Prostate gland (tissue), 2 donors: ENCODE data around the gene SV2B. TPM values are rescaled to one million over a fixed set of nuclear protein-coding genes. Genes with fewer than 3 reads are reported as not detected.
A peak's percentile ranks its signal among the peaks of the same experiment; 100 is the strongest.

Source experiments
- DNase-seq: peaks from one replicate; pipeline ENCODE4 v3.0.0-alpha.2; 2019; ENCODE audit warnings: low spot score
- H3K27ac ChIP-seq, 2 donors: fragments of 200-600 bp; sonication (generic); 2 replicates each; pipeline ENCODE4 v1.5.1; 2017 to 2019
- H3K27me3 ChIP-seq: fragments of 200-600 bp; sonication (generic); replicated peaks from 2 replicates; pipeline ENCODE4 v1.5.1; 2019; ENCODE audit not compliant: insufficient read depth
- H3K36me3 ChIP-seq, 2 donors: fragments of 200-600 bp; sonication (generic); 1 replicate in 1 of 2; 2 replicates in 1 of 2; pipeline versions ENCODE4 v1.5.1 to v1.8.1; 2017 to 2019
- H3K4me1 ChIP-seq: fragments of 200-600 bp; sonication (generic); replicated peaks from 2 replicates; pipeline ENCODE4 v1.5.1; 2019
- H3K4me3 ChIP-seq, 2 donors: fragments of 200-600 bp; sonication (generic); 2 replicates each; pipeline ENCODE4 v1.5.1; 2017 to 2019
- H3K9me3 ChIP-seq: fragments of 200-600 bp; sonication (generic); 2 replicates; pipeline ENCODE4 v1.5.1; 2017
- POLR2A ChIP-seq: fragments of 450-650 bp; IDR thresholded peaks from one replicate; pipeline ENCODE4 v1.6.1; 2016; ENCODE audit warnings: antibody characterized with exemption, mild to moderate bottlenecking
- POLR2AphosphoS5 ChIP-seq: sonication (generic); formaldehyde crosslinking; IDR thresholded peaks from one replicate; pipeline ENCODE4 v1.6.1; 2017; ENCODE audit warnings: antibody characterized with exemption
- WGBS: methylation state at CpG from one replicate; pipeline ENCODE4 v1.1.5; 2018; 5-methylcytosine and 5-hydroxymethylcytosine counted together
- intact Hi-C: fragments of 100-400 bp; cut with DNase I; formaldehyde crosslinking; loops from one replicate; pipeline ENCODE4 v1.14.2; 2022
- total RNA-seq, 2 donors: library from RNA; depleted of rRNA; stranded (reverse); fragments of >200 nt; gene quantifications; one replicate each; pipeline ENCODE4 v1.1.0, GENCODE V29; 2016
- TF ChIP-seq, protein P1 (sequence below), 4 experiments: fragments of 200-600 bp in 2 of 4; fragments of 450-650 bp in 2 of 4; sonication (generic) in 2 of 4; IDR thresholded peaks; 1 replicate in 3 of 4; 2 replicates in 1 of 4; pipeline ENCODE4 v1.5.1; 2016 to 2019; ENCODE audit warnings: antibody characterized with exemption in 4 of 4, mild to moderate bottlenecking in 2 of 4, moderate library complexity in 2 of 4

The SV2B gene, protein sequence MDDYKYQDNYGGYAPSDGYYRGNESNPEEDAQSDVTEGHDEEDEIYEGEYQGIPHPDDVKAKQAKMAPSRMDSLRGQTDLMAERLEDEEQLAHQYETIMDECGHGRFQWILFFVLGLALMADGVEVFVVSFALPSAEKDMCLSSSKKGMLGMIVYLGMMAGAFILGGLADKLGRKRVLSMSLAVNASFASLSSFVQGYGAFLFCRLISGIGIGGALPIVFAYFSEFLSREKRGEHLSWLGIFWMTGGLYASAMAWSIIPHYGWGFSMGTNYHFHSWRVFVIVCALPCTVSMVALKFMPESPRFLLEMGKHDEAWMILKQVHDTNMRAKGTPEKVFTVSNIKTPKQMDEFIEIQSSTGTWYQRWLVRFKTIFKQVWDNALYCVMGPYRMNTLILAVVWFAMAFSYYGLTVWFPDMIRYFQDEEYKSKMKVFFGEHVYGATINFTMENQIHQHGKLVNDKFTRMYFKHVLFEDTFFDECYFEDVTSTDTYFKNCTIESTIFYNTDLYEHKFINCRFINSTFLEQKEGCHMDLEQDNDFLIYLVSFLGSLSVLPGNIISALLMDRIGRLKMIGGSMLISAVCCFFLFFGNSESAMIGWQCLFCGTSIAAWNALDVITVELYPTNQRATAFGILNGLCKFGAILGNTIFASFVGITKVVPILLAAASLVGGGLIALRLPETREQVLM
- total RNA-seq, result 1 to 10 TPM; 2.3 to 5.4 TPM

DNA sequence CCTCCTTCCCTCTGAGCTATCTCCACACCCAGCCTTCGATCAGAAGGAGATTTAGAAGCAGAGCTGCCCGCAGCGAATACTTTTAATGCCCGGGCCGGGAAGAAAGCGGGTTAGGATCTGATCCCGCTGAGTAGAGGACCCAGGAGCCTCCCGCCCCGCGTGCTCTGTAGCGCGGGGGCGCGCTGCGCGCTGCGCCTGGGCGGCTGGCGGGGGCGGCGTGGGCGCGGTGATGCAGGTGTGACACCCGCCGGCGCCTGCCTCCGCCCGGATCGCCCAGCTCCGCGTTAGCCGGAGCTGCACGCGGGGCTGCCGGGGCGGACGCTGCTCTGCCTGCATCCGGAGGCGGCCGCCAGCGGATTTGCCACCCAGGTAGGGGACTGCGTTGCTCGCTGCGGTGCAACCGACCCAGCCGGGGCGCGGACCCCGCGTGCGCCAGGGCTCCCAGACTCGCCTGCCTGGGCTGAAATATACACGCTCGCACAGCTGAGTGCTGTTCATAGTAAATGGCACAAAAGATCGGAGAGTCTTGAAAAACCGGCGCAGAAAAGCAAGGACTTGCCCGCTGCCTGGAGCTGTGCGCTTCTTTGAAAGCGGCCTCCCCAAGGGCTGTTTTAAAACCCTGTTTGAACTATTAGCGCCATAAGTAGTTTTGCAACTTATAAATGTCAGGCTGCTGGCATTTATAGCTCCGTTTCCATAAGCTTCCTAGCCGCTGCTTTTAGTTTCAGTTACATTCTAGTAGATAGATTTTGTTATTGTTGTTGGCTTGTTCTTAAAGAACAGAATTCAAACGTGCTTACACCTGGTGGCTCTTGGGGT is at the start of gene SV2B:
Gene SV2B, plus strand, starts transcription at position 263 of the 819 bp plus-strand sequence. CDS start 126,007 bp downstream, outside the sequence.
- peak within 1 kb of the TSS; percentile 27 to 36 for H3K4me3 ChIP-seq
- H3K27ac ChIP-seq, result no peak within 1 kb of the TSS
- no peaks in the 10 kb centered on the region for H3K9me3 ChIP-seq
- TF ChIP-seq POLR2AphosphoS5 (no peak), POLR2A (no peak)
- TF ChIP-seq, protein P1, sequence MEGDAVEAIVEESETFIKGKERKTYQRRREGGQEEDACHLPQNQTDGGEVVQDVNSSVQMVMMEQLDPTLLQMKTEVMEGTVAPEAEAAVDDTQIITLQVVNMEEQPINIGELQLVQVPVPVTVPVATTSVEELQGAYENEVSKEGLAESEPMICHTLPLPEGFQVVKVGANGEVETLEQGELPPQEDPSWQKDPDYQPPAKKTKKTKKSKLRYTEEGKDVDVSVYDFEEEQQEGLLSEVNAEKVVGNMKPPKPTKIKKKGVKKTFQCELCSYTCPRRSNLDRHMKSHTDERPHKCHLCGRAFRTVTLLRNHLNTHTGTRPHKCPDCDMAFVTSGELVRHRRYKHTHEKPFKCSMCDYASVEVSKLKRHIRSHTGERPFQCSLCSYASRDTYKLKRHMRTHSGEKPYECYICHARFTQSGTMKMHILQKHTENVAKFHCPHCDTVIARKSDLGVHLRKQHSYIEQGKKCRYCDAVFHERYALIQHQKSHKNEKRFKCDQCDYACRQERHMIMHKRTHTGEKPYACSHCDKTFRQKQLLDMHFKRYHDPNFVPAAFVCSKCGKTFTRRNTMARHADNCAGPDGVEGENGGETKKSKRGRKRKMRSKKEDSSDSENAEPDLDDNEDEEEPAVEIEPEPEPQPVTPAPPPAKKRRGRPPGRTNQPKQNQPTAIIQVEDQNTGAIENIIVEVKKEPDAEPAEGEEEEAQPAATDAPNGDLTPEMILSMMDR (IDR thresholded peaks at IDR 0.05), result no peak
- 1% methylated on average over 47 of the region's 64 CpGs for WGBS
- H3K27me3 ChIP-seq, result no peaks in the 10 kb centered on the region
- no peaks in the 10 kb centered on the region for H3K4me1 ChIP-seq
- no peaks in the 10 kb centered on the region for H3K36me3 ChIP-seq
- DNase-seq, result no peak
- intact Hi-C loops, result no loop called here

DNA sequence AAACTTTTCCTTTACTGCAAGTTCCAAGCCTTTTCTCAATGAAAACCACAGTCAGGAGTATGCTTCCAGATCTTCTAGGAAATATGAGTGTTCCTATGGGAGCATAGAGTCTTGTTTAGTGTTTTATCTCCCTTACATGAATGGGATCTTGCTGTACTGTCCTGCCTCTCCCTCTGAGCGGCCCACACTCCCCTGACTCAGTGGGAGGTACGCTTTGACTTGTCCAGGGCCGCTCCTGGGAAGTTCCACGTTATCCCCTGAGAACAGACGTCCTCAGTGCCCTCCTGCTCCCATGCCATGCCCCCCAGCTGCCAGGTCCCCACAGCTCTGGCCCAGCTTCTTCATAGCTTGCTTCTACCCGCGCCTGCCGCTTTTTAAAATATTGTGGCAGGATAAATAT is 48.8 kb upstream of the SV2B start:
- H3K4me3 ChIP-seq, result no peak overlapping the region
- no peaks in the 10 kb centered on the region for H3K27me3 ChIP-seq
- no peaks in the 10 kb centered on the region for H3K4me1 ChIP-seq
- TF ChIP-seq, protein P1 (IDR thresholded peaks at IDR 0.05), result no peak
- TF ChIP-seq POLR2AphosphoS5, result no peak
- no peak for TF ChIP-seq POLR2A
- 82% methylated on average over 8 of the region's 8 CpGs for WGBS
- intact Hi-C loops, result no loop called here
- no peaks in the 10 kb centered on the region for H3K9me3 ChIP-seq
- no peaks in the 10 kb centered on the region for H3K36me3 ChIP-seq
- DNase-seq, result no peak
- H3K27ac ChIP-seq, result no peak overlapping the region

DNA sequence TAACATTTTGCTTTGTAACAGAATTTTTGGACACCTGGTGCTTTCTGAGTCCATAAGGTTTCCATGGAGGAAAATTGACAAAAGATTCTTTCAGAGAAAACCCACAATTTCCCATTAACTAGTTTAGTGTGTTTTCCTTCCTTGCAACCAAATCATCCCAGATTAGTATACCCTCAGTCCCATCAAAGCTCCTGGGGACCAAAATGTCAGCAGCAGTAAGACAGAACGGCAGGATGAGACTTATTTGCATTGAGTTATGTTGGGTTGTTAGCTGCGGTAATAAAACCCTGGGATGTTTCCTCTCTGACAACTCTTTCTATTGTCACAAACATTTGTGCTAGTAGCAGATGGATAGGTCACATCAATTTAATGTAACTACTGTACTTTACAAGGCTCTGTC is 45.2 kb upstream of the SV2B start:
- TF ChIP-seq, protein P1 (IDR thresholded peaks at IDR 0.05), result no peak
- TF ChIP-seq POLR2A (no peak), POLR2AphosphoS5 (no peak)
- H3K27ac ChIP-seq, result no peak overlapping the region
- no peaks in the 10 kb centered on the region for H3K4me1 ChIP-seq
- H3K27me3 ChIP-seq, result no peaks in the 10 kb centered on the region
- intact Hi-C loops, result no loop called here
- no peak for DNase-seq
- 11% methylated on average over 2 of the region's 2 CpGs for WGBS
- no peaks in the 10 kb centered on the region for H3K9me3 ChIP-seq
- H3K4me3 ChIP-seq, result no peak overlapping the region
- no peaks in the 10 kb centered on the region for H3K36me3 ChIP-seq

DNA sequence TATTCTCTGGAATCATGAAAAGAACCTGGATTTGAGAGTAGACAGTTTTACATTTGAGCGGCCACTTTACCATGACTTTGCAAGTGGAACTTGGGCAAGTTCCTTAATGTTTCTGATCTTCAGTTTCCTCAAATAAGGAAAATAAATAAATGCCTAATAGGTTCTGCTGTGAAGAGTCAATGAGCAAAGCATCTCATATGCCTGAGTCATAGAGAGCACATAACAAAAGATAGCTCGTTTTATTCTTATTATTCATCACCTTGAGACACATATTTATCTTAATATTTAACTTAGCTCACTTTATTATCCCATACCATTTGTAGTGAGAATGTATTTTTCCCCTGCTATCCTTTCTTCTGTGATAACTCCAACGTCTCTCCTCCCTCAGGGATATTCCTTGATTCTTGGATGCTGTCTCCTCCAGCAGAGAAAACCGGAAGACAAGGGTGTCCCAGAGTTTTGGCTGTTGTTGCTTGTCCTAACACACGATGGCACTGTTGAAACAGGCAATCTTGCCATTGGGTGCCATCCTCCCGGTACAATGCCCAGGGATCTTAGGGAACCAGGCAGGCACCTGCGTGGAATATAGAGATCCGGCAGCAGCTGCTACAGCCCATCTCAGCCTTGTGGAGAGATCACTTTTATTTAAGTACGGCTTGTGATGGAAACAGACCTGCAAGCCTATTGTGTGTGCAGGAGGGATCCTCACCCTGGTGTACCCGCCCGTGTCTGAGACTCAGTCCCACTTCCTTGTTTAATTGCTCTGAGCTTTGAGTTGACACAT is 44.3 kb upstream of the SV2B start:
- intact Hi-C loops, result loop anchor here (2.0 kb wide), 1 partner anchor 209 kb away; no protein-coding TSS in a partner anchor
- H3K27me3 ChIP-seq, result no peaks in the 10 kb centered on the region
- DNase-seq, result peak; percentile 72
- no peak overlapping the region for H3K4me3 ChIP-seq
- no peaks in the 10 kb centered on the region for H3K4me1 ChIP-seq
- H3K9me3 ChIP-seq, result no peaks in the 10 kb centered on the region
- H3K36me3 ChIP-seq, result no peaks in the 10 kb centered on the region
- H3K27ac ChIP-seq, result no peak overlapping the region
- TF ChIP-seq, protein P1 (IDR thresholded peaks at IDR 0.05), result peak in 3 of 4 experiments; percentile 66 to 83 (median 82)
- TF ChIP-seq POLR2AphosphoS5 (peak; percentile 38), POLR2A (no peak)
- 17% methylated on average over 11 of the region's 11 CpGs for WGBS
